SK-N-SH treated with all-trans-retinoic acid at 6 μM for 48 hours (cell line): ENCODE data around the gene TOM1L2.

Source experiments
- CSRNP3 ChIP-seq: fragments of 250-450 bp; sonication (Bioruptor Pico); IDR thresholded peaks from 2 replicates; pipeline ENCODE4 v1.5.1; 2021; ENCODE audit warnings: mild to moderate bottlenecking, moderate library complexity
- ISL1 ChIP-seq: fragments of 250-450 bp; sonication (Bioruptor Pico); IDR thresholded peaks from 2 replicates; pipeline ENCODE4 v2.1.2; 2022; ENCODE audit warnings: mild to moderate bottlenecking, moderate library complexity
- PATZ1 ChIP-seq: fragments of 250-450 bp; sonication (Bioruptor Pico); IDR thresholded peaks from 2 replicates; pipeline ENCODE4 v1.8.0; 2020; ENCODE audit warnings: mild to moderate bottlenecking, moderate library complexity, borderline replicate concordance
- POU6F1 ChIP-seq: fragments of 250-450 bp; sonication (Bioruptor Pico); IDR thresholded peaks from 2 replicates; pipeline ENCODE4 v1.8.0; 2021; ENCODE audit warnings: low read depth, mild to moderate bottlenecking, moderate library complexity, borderline replicate concordance
- PPARA ChIP-seq: fragments of 250-450 bp; sonication (Bioruptor Pico); IDR thresholded peaks from 2 replicates; pipeline ENCODE4 v1.5.0; 2020; ENCODE audit warnings: mild to moderate bottlenecking, borderline replicate concordance
- ZC3H10 ChIP-seq: fragments of 250-450 bp; sonication (Bioruptor Pico); IDR thresholded peaks from 2 replicates; pipeline ENCODE4 v1.5.1; 2021; ENCODE audit warnings: mild to moderate bottlenecking, moderate library complexity
- ZFP3 ChIP-seq: fragments of 250-450 bp; sonication (Bioruptor Pico); IDR thresholded peaks from 2 replicates; pipeline ENCODE4 v1.5.0; 2020; ENCODE audit warnings: mild to moderate bottlenecking, moderate library complexity

GRCh38 chr17:17848311-17849082, 123.7 kb downstream of the TOM1L2 start:
- no peak for TF ChIP-seq CSRNP3 (CRISPR knock-in tag)
- no peak for TF ChIP-seq ZC3H10 (CRISPR knock-in tag)
- TF ChIP-seq PPARA = no peak
- TF ChIP-seq ZFP3 (CRISPR knock-in tag) = no peak
- TF ChIP-seq POU6F1 (CRISPR knock-in tag) = no peak
- no peak for TF ChIP-seq ISL1 (CRISPR knock-in tag)
- TF ChIP-seq PATZ1 = no peak
